HG03064 (cell line): ENCODE results near the gene GTSE1.
"Not testable (repeated sequence)": the region's sequence is repeated elsewhere in the genome, so short reads cannot be mapped to it uniquely, and the experiment has no call there.

Source experiments
- ATAC-seq: cut with Tn5 transposase; IDR thresholded peaks from one replicate; pipeline ENCODE4 v1.9.1; 2021; ENCODE audit warnings: low read depth; ENCODE audit not compliant: unreplicated experiment

The GTSE1 gene

DNA sequence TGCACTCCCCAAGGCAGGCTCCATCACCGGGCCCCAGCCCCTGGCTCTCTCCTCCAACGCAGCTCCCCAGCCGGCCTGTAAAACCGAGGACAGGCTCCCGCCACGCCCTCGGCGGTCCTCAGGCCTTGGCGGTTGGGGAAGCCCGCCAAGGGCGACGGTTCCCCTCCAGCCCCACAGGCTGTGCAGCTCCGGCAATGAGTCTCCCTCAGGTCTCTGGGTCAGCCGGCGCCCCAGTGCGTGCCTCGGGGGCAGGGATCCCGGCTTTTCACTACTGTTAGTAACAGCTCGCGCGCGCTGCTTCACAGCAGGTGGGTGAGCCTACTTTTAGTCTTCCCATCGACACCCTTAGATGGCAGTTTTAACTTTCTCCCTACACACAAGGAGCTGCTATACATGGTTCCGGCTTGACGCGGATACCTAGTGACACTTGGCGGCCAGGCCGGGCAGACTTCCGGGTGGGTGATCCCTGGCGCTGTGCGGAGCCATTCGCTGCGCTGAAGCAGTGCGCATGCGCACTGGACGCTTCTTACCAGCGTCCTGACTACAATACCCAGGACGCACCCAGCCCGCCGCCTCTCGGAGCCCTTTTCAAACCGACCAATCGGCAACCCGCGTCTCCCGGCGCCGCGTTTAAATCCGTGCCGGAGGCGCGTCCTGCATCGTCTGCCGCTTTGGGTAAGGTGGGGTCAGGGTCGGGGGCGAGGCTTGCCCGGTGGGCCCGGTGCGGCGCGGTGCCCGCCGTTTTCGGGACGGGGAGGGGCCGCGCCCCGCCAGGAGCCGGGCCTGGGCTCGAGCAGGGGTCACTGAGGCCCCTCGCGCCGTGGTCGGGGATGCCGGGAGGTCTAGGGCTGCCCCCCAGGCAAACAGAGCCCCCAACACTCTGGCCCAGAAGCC lies at the start of gene GTSE1:
GTSE1 (plus strand) TSS at position 614 of the 894 bp plus-strand sequence. CDS start 531 bp downstream, outside the sequence.
- ATAC-seq, result peak; percentile 89

DNA sequence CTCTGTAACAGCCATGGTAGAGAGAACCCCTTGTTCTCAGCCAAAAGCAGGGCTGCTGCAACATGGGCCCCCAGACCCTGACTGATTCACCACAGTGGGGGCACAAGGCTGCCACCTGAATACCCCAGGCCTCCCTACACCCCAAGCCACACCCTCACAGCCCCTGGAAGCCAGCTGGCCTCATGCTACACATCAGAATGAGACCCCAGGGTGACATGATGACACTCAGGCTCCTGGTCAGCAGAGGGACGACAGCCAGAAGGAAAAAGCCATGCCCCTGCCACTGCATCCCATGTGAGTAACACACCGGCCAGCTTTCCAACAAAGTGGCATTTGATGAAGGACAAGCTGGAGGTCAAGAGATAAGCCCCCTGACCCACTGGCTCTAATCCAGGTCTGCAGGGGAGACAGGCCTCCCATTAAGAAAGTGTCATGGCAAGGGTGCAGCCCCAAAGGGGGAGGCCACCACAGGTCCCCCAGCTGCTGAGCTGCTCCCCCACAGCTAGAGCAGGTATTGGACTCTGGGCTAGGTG lies 49.2 kb upstream of the GTSE1 start:
- no peak for ATAC-seq

- ATAC-seq, result peak; percentile 68
These were observed 46.5 kb upstream of the GTSE1 start, which contains the start of gene CDPF1 for GRCh38 chr22:46250035-46250782. Gene CDPF1 (minus strand): TSS chr22:46250293. CDS start chr22:46248284, 2,009 bp downstream.

DNA sequence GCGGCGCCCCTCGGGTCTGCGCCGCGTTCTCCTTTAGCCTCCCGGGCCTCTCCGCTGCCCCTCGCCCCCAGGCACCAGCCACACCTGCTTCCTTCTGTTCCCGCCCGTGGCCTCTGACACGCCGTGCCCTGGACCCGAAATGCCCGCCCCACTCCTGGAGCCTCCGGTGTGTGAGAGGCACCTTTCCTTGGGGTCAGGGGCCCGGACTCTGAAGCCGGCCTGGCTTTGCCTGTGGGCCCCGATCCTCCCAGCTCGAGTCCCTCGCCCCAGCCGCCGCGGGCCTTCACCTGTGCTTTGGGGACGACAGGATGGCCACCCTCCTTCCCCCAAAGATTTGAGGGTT lies 45.9 kb upstream of the GTSE1 start:
- ATAC-seq, result no peak

- ATAC-seq, result no peak
These were observed 45.4 kb upstream of the GTSE1 start for GRCh38 chr22:46251266-46251665.

GRCh38 chr22:46251816-46252380 lies 44.8 kb upstream of the GTSE1 start:
- no peak for ATAC-seq

- no peak for ATAC-seq
These were observed 40.2 kb upstream of the GTSE1 start for GRCh38 chr22:46256358-46256958.

GRCh38 chr22:46259374-46259773 lies 37.3 kb upstream of the GTSE1 start:
- ATAC-seq, result no peak

DNA sequence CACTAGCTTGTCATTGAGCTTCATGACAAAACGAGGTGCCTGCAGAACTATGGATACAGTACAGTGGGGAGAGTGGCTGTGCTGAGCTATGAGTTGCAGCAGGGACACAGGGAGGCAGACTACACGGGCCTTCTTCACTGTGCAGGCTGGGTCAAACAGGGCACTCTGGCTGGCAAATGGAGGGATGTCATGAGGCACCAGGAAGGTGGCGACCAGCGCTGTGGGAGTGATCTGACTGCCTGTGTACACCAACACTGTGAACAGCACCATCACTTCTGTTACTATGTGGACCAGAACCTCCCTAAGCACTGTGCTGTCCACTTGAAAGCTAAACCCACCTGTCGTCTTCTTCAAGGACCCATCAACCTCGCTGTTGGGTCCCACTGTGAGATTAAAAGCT lies 36.6 kb upstream of the GTSE1 start:
- ATAC-seq, result no peak

DNA sequence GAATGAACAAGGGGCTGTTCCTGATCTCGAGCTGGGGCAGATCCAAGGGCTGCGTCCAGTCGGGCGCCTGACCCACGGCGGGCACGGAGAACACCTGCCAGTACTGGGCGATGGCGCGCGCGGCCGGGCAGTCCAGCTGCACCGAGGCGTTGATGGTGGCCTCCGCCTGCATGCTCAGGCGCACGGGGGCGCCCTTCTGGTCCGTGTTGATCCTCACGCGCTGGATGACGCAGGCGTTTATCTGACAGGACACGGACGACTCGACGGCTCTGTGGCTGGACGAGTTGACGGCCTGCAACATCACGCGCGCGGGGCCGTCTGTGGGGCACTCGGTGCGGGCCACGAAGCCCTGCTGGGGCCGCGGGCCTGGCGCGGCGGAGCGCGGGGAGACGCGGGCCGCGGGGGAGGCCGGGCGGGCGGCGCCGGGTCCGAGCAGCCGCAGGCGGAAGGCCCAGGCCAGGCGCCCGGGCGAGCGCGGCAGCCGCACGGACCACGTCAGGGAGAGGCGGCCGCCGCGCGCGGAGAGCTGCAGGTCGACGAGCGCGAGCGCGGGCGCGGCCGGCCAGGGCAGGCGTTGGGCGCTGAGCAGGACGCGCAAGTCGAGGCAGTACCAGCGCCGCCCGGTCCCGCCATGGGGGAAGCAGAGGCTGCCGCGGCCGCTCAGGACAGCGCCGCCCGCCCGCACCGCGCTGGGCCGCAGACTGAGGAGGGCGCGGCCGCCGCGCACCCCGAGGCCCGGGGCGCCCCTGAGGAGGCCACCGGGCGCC lies 34.0 kb upstream of the GTSE1 start:
- ATAC-seq, result no peak

DNA sequence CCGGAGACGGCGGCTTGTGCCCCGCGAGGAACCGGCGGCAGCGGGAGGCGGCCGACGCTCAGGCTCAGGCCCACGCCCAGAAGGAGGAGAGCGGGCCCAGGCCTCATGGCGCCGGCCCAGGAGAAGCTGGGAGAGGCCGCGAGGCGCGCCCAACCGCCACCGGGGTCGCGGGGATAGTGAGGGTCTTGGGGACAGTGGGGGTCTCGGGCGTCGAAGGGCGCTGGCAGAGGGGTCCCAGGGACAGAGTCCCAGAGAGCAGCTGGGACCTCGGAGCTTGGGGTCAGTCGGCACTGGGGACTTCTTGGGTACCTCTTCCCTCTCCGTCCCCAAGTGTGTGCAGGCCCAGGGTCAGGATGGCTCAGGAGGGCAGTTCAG lies 33.5 kb upstream of the GTSE1 start, which contains the start of gene PKDREJ:
PKDREJ (minus strand) TSS at position 128 of the 375 bp plus-strand sequence; CDS start at position 107, 21 bp downstream.
- no peak for ATAC-seq

DNA sequence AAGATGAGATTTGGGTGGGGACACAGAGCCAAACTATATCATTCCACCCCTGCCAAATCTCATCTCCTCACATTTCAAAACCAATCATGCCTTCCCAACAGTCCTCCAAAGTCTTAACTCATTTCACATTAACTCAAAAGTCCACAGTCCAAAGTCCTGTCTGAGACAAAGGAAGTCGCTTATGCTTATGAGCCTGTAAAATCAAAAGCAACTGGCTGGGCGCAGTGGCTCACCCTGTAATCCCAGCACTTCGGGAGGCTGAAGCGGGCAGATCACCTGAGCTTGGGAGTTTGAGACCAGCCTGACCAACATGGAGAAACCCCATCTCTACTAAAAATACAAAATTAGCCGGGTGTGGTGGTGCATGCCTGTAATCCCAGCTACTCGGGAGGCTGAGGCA lies 32.1 kb upstream of the GTSE1 start:
- not testable (repeated sequence) for ATAC-seq

- ATAC-seq, result not testable (repeated sequence)
These were observed 31.0 kb upstream of the GTSE1 start for GRCh38 chr22:46265627-46266026.

- ATAC-seq, result no peak
These were observed 29.0 kb upstream of the GTSE1 start, which contains the start of gene TTC38 for GRCh38 chr22:46267431-46268279. Gene TTC38 (plus strand): TSS chr22:46268008. CDS start chr22:46268040, 32 bp downstream.

GRCh38 chr22:46269564-46269963 lies 27.1 kb upstream of the GTSE1 start:
- ATAC-seq, result no peak

DNA sequence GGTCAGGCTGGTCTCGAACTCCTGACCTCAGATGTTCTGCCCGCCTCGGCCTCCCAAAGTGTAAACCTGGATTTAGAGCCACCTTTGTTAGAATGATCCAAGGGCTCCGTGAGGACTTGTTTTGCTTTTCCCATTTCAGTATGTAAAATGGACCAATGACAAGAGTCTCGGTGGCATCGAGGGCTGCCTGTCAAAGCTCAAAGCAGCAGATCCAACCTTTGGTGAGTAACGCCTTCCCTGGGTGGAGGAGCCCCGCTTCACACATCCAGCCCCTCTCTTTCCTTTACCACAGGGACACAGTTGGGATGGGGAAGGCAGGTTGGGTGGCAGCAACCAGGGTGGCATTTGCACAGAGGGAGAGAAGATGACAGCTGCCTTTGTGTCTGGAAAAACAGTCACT lies 24.5 kb upstream of the GTSE1 start:
- no peak for ATAC-seq

DNA sequence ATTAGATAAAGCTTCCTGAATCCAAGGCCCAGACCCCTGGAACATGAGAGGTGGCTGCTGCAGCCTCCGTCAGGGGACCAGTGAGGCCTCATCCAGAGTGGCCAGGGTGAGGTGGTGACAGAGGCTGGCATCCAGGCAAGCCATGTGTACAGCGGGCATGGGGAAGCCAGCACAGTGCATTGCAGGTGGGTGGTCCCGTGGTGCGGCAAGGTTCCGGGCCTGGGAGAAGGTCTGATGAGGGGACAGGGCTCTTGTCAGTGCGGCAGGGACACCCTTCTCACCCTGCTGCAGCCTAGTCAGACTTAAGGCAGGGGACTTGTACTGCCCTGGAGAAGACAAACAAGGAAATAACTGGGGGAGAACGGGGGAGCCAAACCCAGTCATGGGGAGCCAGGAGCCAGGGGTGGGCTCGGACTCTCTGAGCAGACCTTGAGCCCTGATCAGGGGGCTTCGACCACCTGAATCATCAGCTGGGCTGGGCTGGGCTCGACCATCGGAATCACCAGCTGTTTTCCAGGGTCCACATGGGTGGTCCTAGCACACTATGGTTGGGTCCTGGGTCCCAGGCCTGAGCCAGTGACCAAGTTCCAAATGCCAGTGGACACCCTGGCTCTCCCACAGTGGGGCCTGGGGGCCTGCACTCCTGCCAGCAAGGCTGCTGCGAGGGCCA lies 23.8 kb upstream of the GTSE1 start:
- no peak for ATAC-seq

- ATAC-seq, result no peak
These were observed 23.1 kb upstream of the GTSE1 start for GRCh38 chr22:46273432-46274148.
